Upper lobe of left lung (tissue), 4 donors: Measurements from ENCODE around the gene CYP26B1.

Source experiments
- POLR2A ChIP-seq, 4 donors: fragments of 450-650 bp; IDR thresholded peaks; one replicate each; pipeline ENCODE4 v1.5.1; 2016 to 2017; ENCODE audit warnings: antibody characterized with exemption in 4 of 4, mild to moderate bottlenecking in 2 of 4
- TF ChIP-seq, protein P1 (sequence below), 6 experiments: fragments of 450-650 bp in 4 of 6; fragments of 200-600 bp in 2 of 6; sonication (generic) in 2 of 6; IDR thresholded peaks; one replicate each; pipeline ENCODE4 v1.5.1; 2016 to 2019; ENCODE audit warnings: antibody characterized with exemption in 6 of 6

DNA sequence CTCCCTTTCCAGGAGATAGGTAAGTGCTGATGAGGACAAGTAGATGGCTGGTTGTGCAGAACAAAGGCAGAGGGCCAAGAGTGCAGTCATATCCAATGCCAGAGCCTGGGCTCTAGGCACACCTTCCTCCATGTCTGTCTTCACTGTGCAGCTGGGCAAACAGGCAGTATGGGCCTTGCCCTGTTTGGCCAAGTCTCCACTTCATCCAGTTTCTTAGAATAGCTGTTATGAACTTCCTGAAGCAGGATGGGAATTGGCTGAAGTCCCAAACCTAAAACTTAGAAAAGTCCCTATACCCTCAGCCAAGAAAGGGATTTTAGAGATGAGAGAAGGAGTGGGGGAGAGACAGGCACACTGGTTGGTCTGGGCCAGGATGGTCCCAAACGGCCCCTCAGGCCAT is 37.5 kb upstream of the CYP26B1 start:
- TF ChIP-seq, protein P1, sequence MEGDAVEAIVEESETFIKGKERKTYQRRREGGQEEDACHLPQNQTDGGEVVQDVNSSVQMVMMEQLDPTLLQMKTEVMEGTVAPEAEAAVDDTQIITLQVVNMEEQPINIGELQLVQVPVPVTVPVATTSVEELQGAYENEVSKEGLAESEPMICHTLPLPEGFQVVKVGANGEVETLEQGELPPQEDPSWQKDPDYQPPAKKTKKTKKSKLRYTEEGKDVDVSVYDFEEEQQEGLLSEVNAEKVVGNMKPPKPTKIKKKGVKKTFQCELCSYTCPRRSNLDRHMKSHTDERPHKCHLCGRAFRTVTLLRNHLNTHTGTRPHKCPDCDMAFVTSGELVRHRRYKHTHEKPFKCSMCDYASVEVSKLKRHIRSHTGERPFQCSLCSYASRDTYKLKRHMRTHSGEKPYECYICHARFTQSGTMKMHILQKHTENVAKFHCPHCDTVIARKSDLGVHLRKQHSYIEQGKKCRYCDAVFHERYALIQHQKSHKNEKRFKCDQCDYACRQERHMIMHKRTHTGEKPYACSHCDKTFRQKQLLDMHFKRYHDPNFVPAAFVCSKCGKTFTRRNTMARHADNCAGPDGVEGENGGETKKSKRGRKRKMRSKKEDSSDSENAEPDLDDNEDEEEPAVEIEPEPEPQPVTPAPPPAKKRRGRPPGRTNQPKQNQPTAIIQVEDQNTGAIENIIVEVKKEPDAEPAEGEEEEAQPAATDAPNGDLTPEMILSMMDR (IDR thresholded peaks at IDR 0.05): no peak
- TF ChIP-seq POLR2A (IDR thresholded peaks at IDR 0.05): no peak
